ENCODE data around the gene CLIP4.

DNA sequence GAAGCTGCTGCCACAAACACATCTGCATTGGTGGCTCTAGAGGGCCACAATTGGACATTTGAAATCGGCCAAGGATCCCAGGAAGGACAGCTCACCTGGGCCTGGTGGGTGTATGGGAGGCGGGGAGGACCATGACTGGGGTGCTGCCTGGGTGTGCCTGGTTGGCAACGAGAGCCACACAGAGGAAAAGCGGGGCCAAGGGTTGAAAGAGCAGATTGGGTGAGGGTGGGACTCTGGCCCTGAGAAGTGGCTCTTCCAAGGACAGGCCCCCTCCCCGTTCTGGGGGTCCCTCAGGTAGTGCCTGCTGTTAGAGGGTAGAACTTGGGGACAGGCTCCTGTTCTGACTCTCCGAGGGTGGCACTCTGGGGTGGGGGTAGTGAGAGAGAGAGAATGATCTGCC is 102.9 kb downstream of the CLIP4 start:
- no peak for TF ChIP-seq CTCF (conservative IDR thresholded peaks at IDR 0.05; ENCODE audit: low read depth, low read length)
- no peak for TF ChIP-seq EZH2 (IDR thresholded peaks at IDR 0.05; ENCODE audit: borderline replicate concordance, low read depth, low read length, poor library complexity, severe bottlenecking)
